ENCODE results near the gene FAM131C.

FAM131C gene

DNA sequence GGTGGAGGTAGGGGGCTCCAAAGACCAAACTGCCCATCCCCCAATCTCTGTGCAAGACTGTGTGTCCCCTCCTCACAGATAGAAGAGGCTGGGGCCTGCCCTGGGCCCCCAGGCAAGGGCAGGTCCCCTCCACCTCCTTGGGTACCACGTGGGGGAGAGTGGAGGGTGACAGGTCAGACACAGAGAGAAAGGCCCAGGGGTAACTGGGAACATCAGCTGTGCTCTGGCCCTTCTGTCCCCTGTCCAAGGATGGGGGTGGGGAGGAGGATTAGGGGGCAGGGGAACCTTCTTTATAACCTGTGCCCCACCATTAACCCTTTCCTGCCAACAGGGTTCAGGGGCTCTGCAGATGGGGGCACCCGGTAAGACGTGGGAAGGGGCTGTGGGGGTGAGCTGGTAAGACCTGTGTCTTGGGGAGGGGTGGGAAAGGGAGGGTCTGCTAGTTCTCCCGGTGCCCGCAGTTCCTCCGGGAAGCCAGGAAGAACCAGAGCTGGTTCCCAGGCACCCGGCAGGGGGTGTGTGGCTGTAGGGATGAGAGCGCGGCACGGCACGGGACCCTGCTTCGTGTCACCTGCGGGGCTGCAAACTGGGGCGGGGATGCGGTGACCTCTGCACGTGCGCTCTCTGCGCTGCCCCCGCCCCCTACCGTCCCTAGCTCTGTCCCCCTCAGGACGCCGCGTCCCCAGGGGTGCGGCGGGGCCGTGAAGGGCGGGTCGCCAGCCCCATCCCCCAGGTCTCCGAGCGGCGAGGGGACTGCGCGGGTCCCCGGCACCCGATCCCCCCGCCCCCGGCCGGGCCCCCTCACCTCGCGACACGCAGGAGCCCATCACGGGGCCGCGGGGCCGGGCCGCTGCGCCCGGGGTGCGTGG lies 601 bp downstream of the FAM131C start:
- Histone ChIP-seq H3K4me1 (ENCODE audit: control insufficient read depth, low read depth, low read length) (peaks cover 3% of the 10 kb centered on the region), H3K27ac (ENCODE audit: low read length) (no peak overlapping the region), H3K9me3 (ENCODE audit: control insufficient read depth, low read depth, low read length) (no peaks in the 10 kb centered on the region), H3K4me3 (ENCODE audit: low read length) (peak overlapping the region; percentile 31), H3K36me3 (ENCODE audit: control insufficient read depth, low read depth, low read length) (no peaks in the 10 kb centered on the region), H3K9ac (ENCODE audit: low read length) (no peak overlapping the region), H3K27me3 (ENCODE audit: control insufficient read depth, insufficient read depth, low read length) (peaks cover 33% of the 10 kb centered on the region)

DNA sequence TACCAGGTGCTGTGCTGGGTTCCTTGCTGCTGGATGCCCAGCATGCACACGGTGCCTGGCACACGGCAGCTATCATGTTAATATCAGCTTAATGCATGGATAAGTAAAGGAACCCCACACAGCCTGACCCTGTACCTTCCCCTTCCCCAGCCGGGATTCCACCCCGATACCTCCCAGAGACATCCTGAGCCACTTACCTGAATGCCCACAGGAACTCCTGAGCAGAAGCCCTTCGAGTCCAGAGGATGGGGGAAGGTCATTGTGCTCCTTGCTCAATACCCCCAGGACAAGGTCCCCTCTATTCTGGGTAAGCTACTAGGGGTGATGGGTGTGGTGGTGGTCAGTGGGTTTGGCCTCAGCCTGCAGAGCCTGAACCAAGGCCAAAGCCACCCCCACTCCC lies 1.4 kb downstream of the FAM131C start:
- no peak overlapping the region for H3K27ac ChIP-seq (ENCODE audit: low read length)
- H3K27me3 ChIP-seq (ENCODE audit: control insufficient read depth, insufficient read depth, low read length): peaks cover 33% of the 10 kb centered on the region
- no peaks in the 10 kb centered on the region for H3K9me3 ChIP-seq (ENCODE audit: control insufficient read depth, low read depth, low read length)
- no peaks in the 10 kb centered on the region for H3K36me3 ChIP-seq (ENCODE audit: control insufficient read depth, low read depth, low read length)
- H3K9ac ChIP-seq (ENCODE audit: low read length): no peak overlapping the region
- no peak overlapping the region for H3K4me3 ChIP-seq (ENCODE audit: low read length)
- peaks cover 4% of the 10 kb centered on the region for H3K4me1 ChIP-seq (ENCODE audit: control insufficient read depth, low read depth, low read length)

DNA sequence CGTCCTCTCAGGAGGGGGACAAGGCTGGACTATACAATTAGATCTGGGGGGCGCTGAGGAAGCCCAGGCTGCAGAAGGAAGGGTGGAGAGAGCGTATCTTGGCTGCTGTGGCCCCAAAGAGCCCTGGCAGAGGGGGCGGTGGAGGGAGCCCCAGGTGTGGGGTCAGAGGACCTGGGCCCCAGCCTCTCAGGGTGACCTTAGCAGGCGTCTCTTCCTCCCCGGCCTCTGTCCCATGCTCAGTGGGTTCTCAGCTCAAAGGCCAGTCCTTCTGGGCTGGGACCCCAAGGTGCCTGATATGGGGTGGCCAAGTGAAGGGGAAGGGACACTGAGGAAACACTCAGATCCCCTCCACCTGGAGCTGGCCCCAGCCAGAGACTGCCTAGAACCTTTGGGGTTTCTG lies 1.8 kb downstream of the FAM131C start:
- Histone ChIP-seq H3K36me3 (ENCODE audit: control insufficient read depth, low read depth, low read length) (no peaks in the 10 kb centered on the region), H3K9me3 (ENCODE audit: control insufficient read depth, low read depth, low read length) (no peaks in the 10 kb centered on the region), H3K27me3 (ENCODE audit: control insufficient read depth, insufficient read depth, low read length) (peaks cover 33% of the 10 kb centered on the region), H3K9ac (ENCODE audit: low read length) (no peak overlapping the region), H3K4me1 (ENCODE audit: control insufficient read depth, low read depth, low read length) (peaks cover 7% of the 10 kb centered on the region), H3K4me3 (ENCODE audit: low read length) (no peak overlapping the region), H3K27ac (ENCODE audit: low read length) (no peak overlapping the region)

DNA sequence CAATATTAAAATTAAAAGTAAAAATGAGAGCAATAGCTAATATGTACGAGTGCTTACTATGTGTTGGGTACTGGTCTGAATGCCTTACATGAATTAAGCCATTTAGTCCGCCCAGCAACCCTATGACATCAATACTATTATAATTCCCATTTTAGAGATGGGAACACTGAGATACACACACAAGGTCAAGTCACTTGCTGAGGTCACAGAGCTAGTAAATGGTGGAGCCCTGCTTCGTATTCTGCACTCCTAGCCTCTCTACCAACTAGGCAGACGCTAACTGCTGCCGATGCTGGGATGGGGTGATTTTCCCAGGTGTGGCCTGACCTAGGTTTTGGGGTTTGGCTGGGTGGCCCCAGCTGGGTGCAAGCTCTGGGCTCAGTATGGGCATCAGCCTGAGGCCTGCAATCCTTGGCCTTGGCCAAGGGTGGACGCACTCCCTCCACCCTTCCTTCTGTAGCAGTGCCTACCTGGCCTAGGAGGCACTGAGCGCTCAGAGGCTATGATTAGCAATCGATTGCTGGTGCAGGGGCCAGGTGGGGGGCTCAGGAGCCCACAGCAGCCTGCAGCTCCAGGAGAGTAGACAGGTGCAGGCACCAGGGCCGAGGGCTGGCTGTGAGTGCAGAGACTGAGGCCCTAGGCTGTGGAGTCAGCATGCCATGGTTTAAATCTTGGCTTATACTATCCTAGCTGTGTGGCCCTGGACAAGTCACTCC lies 2.7 kb downstream of the FAM131C start:
- Histone ChIP-seq H3K4me3 (ENCODE audit: low read length) (no peak overlapping the region), H3K4me1 (ENCODE audit: control insufficient read depth, low read depth, low read length) (peaks cover 7% of the 10 kb centered on the region), H3K9me3 (ENCODE audit: control insufficient read depth, low read depth, low read length) (no peaks in the 10 kb centered on the region), H3K27me3 (ENCODE audit: control insufficient read depth, insufficient read depth, low read length) (peaks cover 33% of the 10 kb centered on the region), H3K36me3 (ENCODE audit: control insufficient read depth, low read depth, low read length) (no peaks in the 10 kb centered on the region), H3K9ac (ENCODE audit: low read length) (no peak overlapping the region), H3K27ac (ENCODE audit: low read length) (no peak overlapping the region)

DNA sequence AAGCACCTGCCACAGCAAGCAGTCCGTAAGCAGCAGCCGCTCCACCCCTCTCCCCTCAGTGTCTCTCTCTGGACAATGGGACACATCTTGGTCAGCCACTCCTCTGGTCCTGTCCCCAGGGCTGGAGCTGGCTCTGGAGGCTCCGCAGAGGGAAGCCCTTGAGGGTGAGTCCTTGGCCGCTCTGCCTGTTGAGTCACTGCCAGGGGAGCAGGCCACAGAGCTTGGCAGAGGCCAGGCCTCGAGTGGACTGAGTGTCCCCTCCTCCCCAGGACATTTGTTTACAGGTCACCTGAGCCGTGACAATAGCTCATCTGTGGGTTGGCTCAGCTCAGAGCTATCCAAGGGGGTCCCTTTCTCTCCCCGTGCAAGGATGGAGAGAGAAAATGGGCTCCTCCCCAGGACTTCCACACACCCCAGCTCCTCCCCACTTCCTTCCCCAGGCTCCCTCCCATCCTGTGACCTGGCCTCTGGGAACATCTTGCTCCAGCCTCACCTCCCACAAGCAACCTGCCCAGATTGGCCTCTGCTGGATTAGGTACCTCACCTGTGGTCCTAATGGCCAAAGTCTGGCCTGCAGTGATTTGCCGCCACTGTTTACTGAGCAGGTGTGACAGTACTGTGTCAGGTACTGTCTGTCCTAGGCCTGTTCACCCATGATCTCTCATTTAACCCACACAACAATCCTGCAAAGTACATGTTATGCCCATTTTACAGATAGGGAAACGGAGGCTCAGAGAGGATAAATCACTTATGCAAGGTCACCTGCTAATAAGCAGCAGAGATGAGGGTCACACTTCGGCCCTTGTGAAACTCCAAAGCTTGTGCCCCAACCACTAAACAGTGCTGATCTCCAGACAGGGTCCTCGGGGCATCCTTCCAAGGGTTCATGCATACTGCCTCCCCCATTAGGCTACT lies 4.8 kb downstream of the FAM131C start:
- Histone ChIP-seq H3K9me3 (ENCODE audit: control insufficient read depth, low read depth, low read length) (no peaks in the 10 kb centered on the region), H3K4me3 (ENCODE audit: low read length) (no peak overlapping the region), H3K36me3 (ENCODE audit: control insufficient read depth, low read depth, low read length) (no peaks in the 10 kb centered on the region), H3K27me3 (ENCODE audit: control insufficient read depth, insufficient read depth, low read length) (peaks cover 14% of the 10 kb centered on the region), H3K4me1 (ENCODE audit: control insufficient read depth, low read depth, low read length) (peaks cover 13% of the 10 kb centered on the region), H3K9ac (ENCODE audit: low read length) (no peak overlapping the region), H3K27ac (ENCODE audit: low read length) (no peak overlapping the region)

DNA sequence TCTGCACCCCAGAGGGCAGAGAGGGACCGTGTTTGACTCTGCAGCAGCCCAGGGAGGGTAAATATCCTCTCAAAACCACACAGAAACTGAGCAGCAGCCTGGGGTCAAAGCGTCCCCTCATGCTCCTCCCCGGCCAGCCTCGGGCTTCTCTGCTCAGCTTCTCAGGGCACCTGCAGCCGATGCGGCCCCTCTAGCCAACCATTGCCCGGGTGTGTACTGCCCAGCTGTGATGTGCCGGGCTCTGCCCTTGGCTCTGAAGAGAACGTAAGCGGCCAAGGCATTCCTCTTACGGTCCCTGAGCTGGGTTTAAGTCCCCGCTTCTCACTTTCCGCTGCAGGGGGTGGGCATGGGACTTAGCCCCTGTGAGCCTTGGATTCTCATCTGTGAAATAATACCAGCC lies 5.5 kb downstream of the FAM131C start:
- no peak overlapping the region for H3K9ac ChIP-seq (ENCODE audit: low read length)

DNA sequence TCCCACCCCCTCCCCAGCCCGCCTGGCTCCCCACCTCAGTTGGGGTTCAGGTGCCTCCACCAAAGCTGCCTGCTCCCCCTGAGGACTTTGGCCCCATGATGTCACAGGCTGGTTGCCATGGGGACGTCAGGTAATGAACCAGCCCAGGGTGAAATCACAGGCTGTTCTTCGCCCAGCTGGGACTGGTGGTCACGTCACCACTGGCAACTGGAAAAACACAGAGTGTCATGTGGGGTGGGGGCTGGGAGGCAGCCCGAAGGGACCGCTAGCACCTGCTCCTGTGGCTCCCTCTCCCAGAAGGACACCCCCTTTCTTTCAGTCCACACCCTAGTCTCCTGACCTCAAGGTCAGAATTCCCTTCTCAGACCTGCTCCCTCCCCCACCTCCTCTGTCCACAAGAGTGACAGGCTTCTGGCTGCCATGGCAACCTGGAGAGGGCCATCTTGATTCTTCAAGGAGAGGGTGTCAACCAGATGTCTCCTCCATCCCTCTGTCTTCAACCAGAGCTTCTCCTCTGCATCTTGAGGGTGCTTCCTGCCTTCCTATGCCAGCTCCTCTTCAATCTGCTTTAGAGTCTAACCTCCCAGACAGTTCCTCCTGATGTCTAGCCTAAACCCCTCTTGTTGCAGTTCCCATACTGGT lies 6.2 kb downstream of the FAM131C start:
- no peaks in the 10 kb centered on the region for H3K36me3 ChIP-seq (ENCODE audit: control insufficient read depth, low read depth, low read length)
- peaks cover 4% of the 10 kb centered on the region for H3K27me3 ChIP-seq (ENCODE audit: control insufficient read depth, insufficient read depth, low read length)
- H3K27ac ChIP-seq (ENCODE audit: low read length): no peak overlapping the region
- H3K4me3 ChIP-seq (ENCODE audit: low read length): no peak overlapping the region
- peaks cover 11% of the 10 kb centered on the region for H3K4me1 ChIP-seq (ENCODE audit: control insufficient read depth, low read depth, low read length)
- H3K9me3 ChIP-seq (ENCODE audit: control insufficient read depth, low read depth, low read length): no peaks in the 10 kb centered on the region
- H3K9ac ChIP-seq (ENCODE audit: low read length): no peak overlapping the region

More for the DNA sequence above, 5.5 kb downstream of the FAM131C start:
- H3K27me3 ChIP-seq (ENCODE audit: control insufficient read depth, insufficient read depth, low read length): peaks cover 11% of the 10 kb centered on the region
- H3K4me1 ChIP-seq (ENCODE audit: control insufficient read depth, low read depth, low read length): peaks cover 14% of the 10 kb centered on the region
- H3K9me3 ChIP-seq (ENCODE audit: control insufficient read depth, low read depth, low read length): no peaks in the 10 kb centered on the region
- no peak overlapping the region for H3K4me3 ChIP-seq (ENCODE audit: low read length)
- no peaks in the 10 kb centered on the region for H3K36me3 ChIP-seq (ENCODE audit: control insufficient read depth, low read depth, low read length)
- H3K27ac ChIP-seq (ENCODE audit: low read length): no peak overlapping the region

DNA sequence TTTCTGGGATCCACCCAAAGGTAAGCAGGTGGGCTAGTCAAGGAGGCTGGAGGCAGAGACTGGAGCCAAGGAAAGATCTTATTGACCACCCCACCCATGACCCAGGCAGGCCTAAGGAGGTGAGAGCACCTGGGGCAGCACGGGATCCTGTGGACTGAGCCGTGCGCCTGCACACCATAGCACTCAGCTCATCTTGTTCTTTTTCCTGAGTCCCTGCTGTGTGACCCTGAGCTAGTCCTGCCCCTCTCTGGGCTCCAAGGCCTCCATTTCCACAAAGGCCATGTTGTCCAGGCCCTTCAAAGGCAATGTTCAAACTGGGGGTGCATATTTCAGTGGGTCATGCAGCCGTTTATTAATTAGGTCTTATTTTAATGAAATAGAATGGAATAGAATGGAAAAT lies 7.2 kb downstream of the FAM131C start:
- H3K36me3 ChIP-seq (ENCODE audit: control insufficient read depth, low read depth, low read length): no peaks in the 10 kb centered on the region
- no peak overlapping the region for H3K9ac ChIP-seq (ENCODE audit: low read length)
- H3K27me3 ChIP-seq (ENCODE audit: control insufficient read depth, insufficient read depth, low read length): no peaks in the 10 kb centered on the region
- H3K9me3 ChIP-seq (ENCODE audit: control insufficient read depth, low read depth, low read length): no peaks in the 10 kb centered on the region
- no peak overlapping the region for H3K27ac ChIP-seq (ENCODE audit: low read length)
- no peak overlapping the region for H3K4me3 ChIP-seq (ENCODE audit: low read length)
- H3K4me1 ChIP-seq (ENCODE audit: control insufficient read depth, low read depth, low read length): peaks cover 11% of the 10 kb centered on the region

DNA sequence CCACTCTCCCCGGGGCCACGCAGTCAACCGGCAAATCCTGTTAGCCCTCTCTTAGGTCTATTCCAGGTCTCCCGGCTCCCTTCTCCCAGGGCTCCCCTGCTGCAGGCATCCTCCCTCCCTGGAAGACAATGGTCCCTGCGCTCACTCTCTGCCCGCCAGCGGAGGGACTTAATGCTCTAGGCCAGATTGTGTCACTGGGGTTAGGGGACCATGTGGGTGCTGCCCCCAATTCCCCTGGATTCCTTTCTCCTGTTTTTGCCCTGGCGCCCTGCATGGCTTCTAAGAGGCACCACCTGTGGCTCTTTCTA lies 8.2 kb downstream of the FAM131C start:
- Histone ChIP-seq H3K9me3 (ENCODE audit: control insufficient read depth, low read depth, low read length) (no peaks in the 10 kb centered on the region), H3K36me3 (ENCODE audit: control insufficient read depth, low read depth, low read length) (no peaks in the 10 kb centered on the region), H3K4me1 (ENCODE audit: control insufficient read depth, low read depth, low read length) (peaks cover 11% of the 10 kb centered on the region), H3K27me3 (ENCODE audit: control insufficient read depth, insufficient read depth, low read length) (no peaks in the 10 kb centered on the region), H3K4me3 (ENCODE audit: low read length) (no peak overlapping the region), H3K27ac (ENCODE audit: low read length) (no peak overlapping the region), H3K9ac (ENCODE audit: low read length) (no peak overlapping the region)

DNA sequence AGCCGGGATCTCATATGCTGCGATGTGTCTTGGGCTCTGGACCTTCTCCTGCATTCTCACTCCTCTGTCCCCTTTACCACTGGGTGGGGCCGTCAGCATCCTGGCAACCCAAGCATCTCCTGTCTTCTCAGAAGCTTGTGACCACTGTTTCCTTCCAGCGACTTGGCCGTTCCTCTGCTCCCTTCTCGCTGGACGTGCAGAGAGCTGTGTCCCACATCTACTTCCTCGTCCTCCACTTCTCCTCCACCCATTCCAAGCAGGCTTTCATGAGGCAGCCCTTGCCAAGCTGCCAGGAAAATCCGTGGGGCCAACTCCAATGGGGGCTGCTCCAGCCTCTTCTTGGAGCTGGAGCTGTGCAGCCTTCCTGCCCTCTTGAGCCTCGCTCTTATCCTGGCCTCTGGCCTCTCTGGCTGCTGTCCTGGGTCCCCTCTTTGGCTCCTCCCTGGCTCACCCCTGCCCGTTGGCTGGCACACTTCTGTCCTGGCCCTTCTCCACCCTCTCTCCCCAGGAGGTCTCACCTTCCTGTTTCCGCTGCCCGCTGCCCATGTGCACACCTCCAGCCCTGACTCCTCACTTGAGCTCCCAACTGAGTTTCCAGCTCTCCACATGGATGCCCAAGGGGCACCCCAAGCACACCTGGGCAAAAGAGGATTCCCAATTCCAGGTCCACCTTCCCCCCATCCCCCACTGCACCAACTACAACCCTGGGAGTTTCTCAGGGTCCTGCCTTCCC lies 8.7 kb downstream of the FAM131C start:
- no peaks in the 10 kb centered on the region for H3K27me3 ChIP-seq (ENCODE audit: control insufficient read depth, insufficient read depth, low read length)
- H3K4me1 ChIP-seq (ENCODE audit: control insufficient read depth, low read depth, low read length): peaks cover 11% of the 10 kb centered on the region
- H3K27ac ChIP-seq (ENCODE audit: low read length): no peak overlapping the region
- no peaks in the 10 kb centered on the region for H3K9me3 ChIP-seq (ENCODE audit: control insufficient read depth, low read depth, low read length)
- no peaks in the 10 kb centered on the region for H3K36me3 ChIP-seq (ENCODE audit: control insufficient read depth, low read depth, low read length)
- no peak overlapping the region for H3K4me3 ChIP-seq (ENCODE audit: low read length)
- no peak overlapping the region for H3K9ac ChIP-seq (ENCODE audit: low read length)
